H9 (cell line): ENCODE data around the gene GRAMD1B. TPM values are rescaled to one million over a fixed set of nuclear protein-coding genes. Genes with fewer than 3 reads are reported as not detected.

Source experiments
- DNase-seq: peaks from one replicate; pipeline ENCODE4 v3.0.0-alpha.2; 2017
- H2AFZ ChIP-seq: one replicate; pipeline ENCODE4 v1.6.1; 2013; ENCODE audit warnings: mild to moderate bottlenecking, low read length, control low read depth, moderate library complexity
- H2AK5ac ChIP-seq: 2 replicates; pipeline ENCODE4 v1.6.1; 2013; ENCODE audit warnings: low read length, control low read depth, mixed read lengths; ENCODE audit not compliant: insufficient read length
- H2BK120ac ChIP-seq: one replicate; pipeline ENCODE4 v1.6.1; 2013; ENCODE audit warnings: low read depth, mild to moderate bottlenecking, low read length, control low read depth, inconsistent platforms; ENCODE audit not compliant: poor library complexity, severe bottlenecking
- H2BK12ac ChIP-seq: 2 replicates; pipeline ENCODE4 v1.6.1; 2013; ENCODE audit warnings: low read length, control low read depth, mixed read lengths, low read depth; ENCODE audit not compliant: insufficient read length
- H2BK15ac ChIP-seq: 2 replicates; pipeline ENCODE4 v1.6.1; 2013; ENCODE audit warnings: low read depth, low read length, control low read depth
- H2BK20ac ChIP-seq: one replicate; pipeline ENCODE4 v1.6.1; 2013; ENCODE audit warnings: low read depth, mild to moderate bottlenecking, low read length, control low read depth, inconsistent platforms; ENCODE audit not compliant: poor library complexity, severe bottlenecking
- H2BK5ac ChIP-seq: 2 replicates; pipeline ENCODE4 v1.6.1; 2013; ENCODE audit warnings: low read length, control low read depth, mixed read lengths; ENCODE audit not compliant: insufficient read length
- H3K14ac ChIP-seq: 2 replicates; pipeline ENCODE4 v1.6.1; 2013; ENCODE audit warnings: low read length, control low read depth; ENCODE audit not compliant: insufficient read depth
- H3K18ac ChIP-seq: 2 replicates; pipeline ENCODE4 v1.6.1; 2013; ENCODE audit warnings: low read depth, mild to moderate bottlenecking, mixed read lengths, low read length, control low read depth; ENCODE audit not compliant: insufficient read length
- H3K23ac ChIP-seq: 2 replicates; pipeline ENCODE4 v1.6.1; 2013; ENCODE audit warnings: low read length, control low read depth, mixed read lengths, low read depth; ENCODE audit not compliant: insufficient read length
- H3K23me2 ChIP-seq: 2 replicates; pipeline ENCODE4 v1.6.1; 2013; ENCODE audit warnings: low read depth, mild to moderate bottlenecking, mixed read lengths, low read length, control low read depth; ENCODE audit not compliant: insufficient read length, poor library complexity, severe bottlenecking
- H3K27ac ChIP-seq: 2 replicates; pipeline ENCODE4 v1.5.1; 2013; ENCODE audit warnings: low read length, control low read depth, mixed read lengths, low read depth; ENCODE audit not compliant: insufficient read length
- H3K27me3 ChIP-seq: 2 replicates; pipeline ENCODE4 v1.6.1; 2013; ENCODE audit warnings: low read length, control low read depth, inconsistent platforms; ENCODE audit not compliant: insufficient read depth
- H3K4ac ChIP-seq: 2 replicates; pipeline ENCODE4 v1.6.1; 2013; ENCODE audit warnings: low read depth, mild to moderate bottlenecking, control low read depth, inconsistent platforms, low read length, moderate library complexity
- H3K4me1 ChIP-seq: 2 replicates; pipeline ENCODE4 v1.6.1; 2013; ENCODE audit warnings: low read length, control low read depth, inconsistent platforms; ENCODE audit not compliant: insufficient read depth
- H3K4me2 ChIP-seq: 2 replicates; pipeline ENCODE4 v1.6.1; 2013; ENCODE audit warnings: low read length, control low read depth, mixed read lengths; ENCODE audit not compliant: insufficient read length, insufficient read depth
- H3K56ac ChIP-seq: 2 replicates; pipeline ENCODE4 v1.6.1; 2013; ENCODE audit warnings: low read depth, mild to moderate bottlenecking, mixed read lengths, low read length, control low read depth; ENCODE audit not compliant: insufficient read length
- H3K79me1 ChIP-seq: 2 replicates; pipeline ENCODE4 v1.6.1; 2013; ENCODE audit warnings: low read depth, mild to moderate bottlenecking, moderate library complexity, low read length, control low read depth, inconsistent platforms; ENCODE audit not compliant: insufficient read depth, poor library complexity, severe bottlenecking
- H3K79me2 ChIP-seq: 2 replicates; pipeline ENCODE4 v1.6.1; 2013; ENCODE audit warnings: low read length, control low read depth, inconsistent platforms; ENCODE audit not compliant: insufficient read depth
- H3K9ac ChIP-seq: 2 replicates; pipeline ENCODE4 v1.6.1; 2013; ENCODE audit warnings: low read length, control low read depth, mixed read lengths; ENCODE audit not compliant: insufficient read length; ENCODE audit errors: extremely low read depth
- H3K9me3 ChIP-seq: one replicate; pipeline ENCODE4 v1.6.1; 2013; ENCODE audit warnings: low read depth, low read length, inconsistent platforms; ENCODE audit not compliant: control insufficient read depth
- H3T11ph ChIP-seq: one replicate; pipeline ENCODE4 v1.6.1; 2013; ENCODE audit warnings: mild to moderate bottlenecking, low read length, control low read depth, inconsistent platforms
- H4K20me1 ChIP-seq: one replicate; pipeline ENCODE4 v1.6.1; 2013; ENCODE audit not compliant: control insufficient read depth, insufficient read length, insufficient read depth
- H4K5ac ChIP-seq: 2 replicates; pipeline ENCODE4 v1.6.1; 2013; ENCODE audit warnings: low read depth, mild to moderate bottlenecking, mixed read lengths, low read length, control low read depth; ENCODE audit not compliant: insufficient read length
- H4K8ac ChIP-seq: replicated peaks from 2 replicates; pipeline ENCODE4 v1.6.1; 2013; ENCODE audit warnings: low read length, control low read depth, mixed read lengths, low read depth; ENCODE audit not compliant: insufficient read length
- H4K91ac ChIP-seq: 2 replicates; pipeline ENCODE4 v1.6.1; 2013; ENCODE audit warnings: low read depth, mild to moderate bottlenecking, moderate library complexity, mixed read lengths, low read length, control low read depth; ENCODE audit not compliant: insufficient read length
- H3K27ac Mint-ChIP-seq, 3 experiments: 2 replicates in 2 of 3; 3 replicates in 1 of 3; pipeline ENCODE4 v1.8.0; 2020 to 2021; ENCODE audit warnings: mixed read lengths in 3 of 3, mild to moderate bottlenecking in 1 of 3, moderate library complexity in 1 of 3
- H3K27me3 Mint-ChIP-seq: 2 replicates; pipeline ENCODE4 v1.8.0; 2021; ENCODE audit warnings: low read depth, mild to moderate bottlenecking, moderate library complexity, mixed read lengths
- H3K36me3 Mint-ChIP-seq, 3 experiments: 2 replicates in 2 of 3; 3 replicates in 1 of 3; pipeline ENCODE4 v1.8.0; 2020 to 2021; ENCODE audit warnings: low read depth in 3 of 3, mixed read lengths in 3 of 3; ENCODE audit not compliant: insufficient read depth in 1 of 3
- H3K4me1 Mint-ChIP-seq, 2 experiments: 2 replicates each; pipeline ENCODE4 v1.8.0; 2020; ENCODE audit warnings: mixed read lengths in 2 of 2
- H3K4me3 Mint-ChIP-seq, 2 experiments: 2 replicates in 1 of 2; 3 replicates in 1 of 2; pipeline ENCODE4 v1.8.0; 2020 to 2021; ENCODE audit warnings: mild to moderate bottlenecking in 2 of 2, mixed read lengths in 2 of 2, moderate library complexity in 1 of 2
- H3K9me3 Mint-ChIP-seq, 2 experiments: 2 replicates in 1 of 2; 3 replicates in 1 of 2; pipeline ENCODE4 v1.8.0; 2020; ENCODE audit warnings: mild to moderate bottlenecking in 2 of 2, mixed read lengths in 2 of 2, moderate library complexity in 1 of 2
- CTCF ChIP-seq: fragments of 200-600 bp; sonication (generic); conservative IDR thresholded peaks from 3 replicates; pipeline ENCODE4 v1.8.0; 2021; ENCODE audit warnings: antibody characterized with exemption, mild to moderate bottlenecking
- WGBS: extraction: QIAGEN DNeasy Blood & Tissue Kit; methylation state at CpG from one replicate; pipeline ENCODE4 v1.1.7; 2013; ENCODE audit warnings: missing lambda C conversion rate, low lambda C conversion rate, mixed read lengths; ENCODE audit not compliant: insufficient read length; ENCODE audit errors: extremely low coverage; 5-methylcytosine and 5-hydroxymethylcytosine counted together
- total RNA-seq: library from RNA; stranded (reverse); gene quantifications from 2 replicates; pipeline ENCODE4 v1.2.1, GENCODE V29; 2021

The GRAMD1B gene
- total RNA-seq, 1 experiment from 2014 or later: 25.9 TPM

- Mint-ChIP-seq H3K4me3 (no peak overlapping the region), H3K27me3 (no peaks in the 10 kb centered on the region), H3K4me1 (peaks cover 38 to 47% of the 10 kb centered on the region in 2 experiments), H3K9me3 (no peaks in the 10 kb centered on the region), H3K36me3 (no peaks in the 10 kb centered on the region), H3K27ac (no peak overlapping the region; a peak in 1 of 7 replicates)
- Histone ChIP-seq H3K4ac (no peak overlapping the region), H3K4me1 (no peaks in the 10 kb centered on the region; the same call in 1 of the 2 replicates), H2BK20ac (no peak overlapping the region), H3K79me2 (no peaks in the 10 kb centered on the region), H3K23me2 (no peaks in the 10 kb centered on the region), H4K8ac (no peak overlapping the region), H3K56ac (no peak overlapping the region), H3K27me3 (no peaks in the 10 kb centered on the region), H2BK5ac (no peak overlapping the region), H3K23ac (no peak overlapping the region), H3T11ph (no peak overlapping the region), H3K18ac (no peak overlapping the region), H3K9me3 (no peaks in the 10 kb centered on the region), H4K20me1 (no peaks in the 10 kb centered on the region), H4K5ac (no peak overlapping the region), H2BK12ac (no peak overlapping the region), H2BK120ac (no peak overlapping the region), H2AK5ac (no peak overlapping the region), H2BK15ac (no peak overlapping the region), H3K27ac (no peak overlapping the region), H2AFZ (no peak overlapping the region), H3K9ac (no peak overlapping the region), H3K79me1 (no peaks in the 10 kb centered on the region), H3K14ac (no peak overlapping the region), H3K4me2 (no peak overlapping the region), H4K91ac (no peak overlapping the region)
- peak; percentile 79 for DNase-seq
- no peak for TF ChIP-seq CTCF
- no CpG with 5 or more reads among the region's 6 CpGs for WGBS
These were observed 75.7 kb downstream of the GRAMD1B start for GRCh38 chr11:123505546-123506299.
